Pancreas (tissue), 10 donors: ENCODE data around the gene MAJIN. TPM values are rescaled to one million over a fixed set of nuclear protein-coding genes. Genes with fewer than 3 reads are reported as not detected.

ENCODE experiments used
- ATAC-seq, 4 donors: fragments of 200-7000 bp; cut with Tn5 transposase; one replicate each; pipeline versions ENCODE4 v1.8.0 to v1.9.1; 2020; ENCODE audit warnings: mild to moderate bottlenecking in 4 of 4, moderate library complexity in 4 of 4
- DNase-seq, 6 donors: peaks; one replicate each; pipeline ENCODE4 v3.0.0-alpha.2; 2020
- FAIRE-seq: peaks from 2 replicates; lab custom pipeline; 2012; peaks lifted over from hg19 to GRCh38; lab: Jason Lieb, UNC
- H3K27ac ChIP-seq, 4 donors: fragments of 200-600 bp; sonication (generic); 1 replicate in 3 of 4; 2 replicates in 1 of 4; pipeline versions ENCODE4 v1.5.0 to v1.8.0; 2020
- H3K27me3 ChIP-seq, 4 donors: fragments of 200-600 bp; one replicate each; pipeline ENCODE4 v1.8.0; 2021
- H3K36me3 ChIP-seq, 3 donors: fragments of 200-600 bp; sonication (generic) in 1 of 3; one replicate each; pipeline versions ENCODE4 v1.5.0 to v1.8.0; 2020 to 2021
- H3K4me1 ChIP-seq, 3 donors: fragments of 200-600 bp; one replicate each; pipeline ENCODE4 v1.8.0; 2021
- H3K4me3 ChIP-seq, 4 donors: fragments of 200-600 bp; sonication (generic) in 2 of 4; one replicate each; pipeline versions ENCODE4 v1.5.0 to v1.8.0; 2020 to 2021
- H3K9me3 ChIP-seq, 4 donors: fragments of 200-600 bp; one replicate each; pipeline ENCODE4 v1.8.0; 2021
- WGBS, 2 donors: extraction: QIAGEN DNeasy Blood & Tissue Kit; methylation state at CpG; one replicate each; pipeline ENCODE4 v1.1.7; 2013; 5-methylcytosine and 5-hydroxymethylcytosine counted together
- intact Hi-C, 3 donors: fragments of 100-400 bp; cut with DNase I; formaldehyde crosslinking; loops; one replicate each; pipeline versions ENCODE4 v1.11.1 to v1.14.2; 2022
- polyA plus RNA-seq, 2 donors: library from polyadenylated mRNA; stranded (reverse); fragments of 200-250 nt; gene quantifications; one replicate each; pipeline ENCODE4 v1.2.3, GENCODE V29; 2013
- total RNA-seq, 6 donors: library from RNA; stranded (reverse); fragmentation: NEBNext Ultra II Directional in 4 of 6; extraction: Animal tissue kit (Norgen Biotek cat#: 25700) in 4 of 6; gene quantifications; one replicate each; pipeline versions ENCODE4 v1.2.1 to v1.2.4, GENCODE V29; 2021 to 2023
- TF ChIP-seq, protein P1 (sequence below), 4 donors: fragments of 200-600 bp; sonication (generic) in 3 of 4; IDR thresholded peaks; one replicate each; pipeline versions ENCODE4 v1.5.0 to v1.8.0; 2021; ENCODE audit warnings: antibody characterized with exemption in 4 of 4
- donor health status: healthy with polysubstance abuse.
- donor health status: DM: no; HTN: no; CAD: no; lungs with moderate emphysema.
- donor health status: DM: no; HTN: no; CAD: no.
- donor health status: control.
- donor health status: control.
- donor health status: Bipolar disorder and iron deficiency.
- donor health status: DM: yes; HTN: yes; CAD: no.
- donor health status: DM: no; HTN: no; CAD: no.
- donor health status: DM: no; HTN: no; CAD: no.
- donor health status: DM: yes; HTN: yes; CAD: no.

MAJIN gene
- total and polyA plus RNA-seq, 8 donors, result 0.14 to 0.47 (median 0.26) TPM; not detected in 3

DNA sequence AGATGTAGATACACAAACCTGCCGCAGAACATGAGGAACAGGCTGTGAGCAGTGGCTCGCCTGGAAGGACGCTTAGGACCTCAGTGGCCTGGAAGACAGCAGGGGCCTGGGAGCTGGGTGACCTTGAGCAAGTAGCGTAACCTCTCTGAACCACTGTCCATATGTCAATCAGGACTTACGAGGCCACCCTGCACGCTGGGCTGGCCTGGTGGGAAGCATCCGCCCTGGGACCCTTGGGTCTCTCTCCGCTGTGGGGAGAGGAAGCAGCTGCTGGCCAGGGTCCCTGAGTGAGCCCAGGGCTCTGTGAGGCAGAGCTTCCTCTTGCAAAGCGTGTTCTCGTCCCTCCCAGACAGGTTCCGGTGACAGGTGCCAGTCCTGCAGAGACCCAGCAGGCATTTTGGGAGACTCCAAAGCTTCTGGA, 79.5 kb downstream of the MAJIN start:
- peak in 3 of 4 donors; percentile 1 to 2 (median 2) for ATAC-seq
- no peak for FAIRE-seq
- intact Hi-C loops, result loop anchor here in 2 of 3 donors (5.0 to 10.0 kb wide), 3 partner anchors 40 to 108 kb away; no protein-coding TSS in a partner anchor
- Histone ChIP-seq H3K4me1 (peaks cover 9 to 30% (median 19%) of the 10 kb centered on the region in 3 donors), H3K27me3 (no peaks in the 10 kb centered on the region), H3K36me3 (peaks cover 0 to 11% (median 2%) of the 10 kb centered on the region in 3 donors), H3K4me3 (peak overlapping the region; percentile 30 to 52 (median 41)), H3K9me3 (no peaks in the 10 kb centered on the region), H3K27ac (peak overlapping the region; percentile 59 to 87 (median 76))
- DNase-seq, result peak in 1 of 6 donors; percentile 40
- WGBS, 2 donors, result 33 to 37% methylated on average over 11 of the region's 11 CpGs
- TF ChIP-seq, protein P1, sequence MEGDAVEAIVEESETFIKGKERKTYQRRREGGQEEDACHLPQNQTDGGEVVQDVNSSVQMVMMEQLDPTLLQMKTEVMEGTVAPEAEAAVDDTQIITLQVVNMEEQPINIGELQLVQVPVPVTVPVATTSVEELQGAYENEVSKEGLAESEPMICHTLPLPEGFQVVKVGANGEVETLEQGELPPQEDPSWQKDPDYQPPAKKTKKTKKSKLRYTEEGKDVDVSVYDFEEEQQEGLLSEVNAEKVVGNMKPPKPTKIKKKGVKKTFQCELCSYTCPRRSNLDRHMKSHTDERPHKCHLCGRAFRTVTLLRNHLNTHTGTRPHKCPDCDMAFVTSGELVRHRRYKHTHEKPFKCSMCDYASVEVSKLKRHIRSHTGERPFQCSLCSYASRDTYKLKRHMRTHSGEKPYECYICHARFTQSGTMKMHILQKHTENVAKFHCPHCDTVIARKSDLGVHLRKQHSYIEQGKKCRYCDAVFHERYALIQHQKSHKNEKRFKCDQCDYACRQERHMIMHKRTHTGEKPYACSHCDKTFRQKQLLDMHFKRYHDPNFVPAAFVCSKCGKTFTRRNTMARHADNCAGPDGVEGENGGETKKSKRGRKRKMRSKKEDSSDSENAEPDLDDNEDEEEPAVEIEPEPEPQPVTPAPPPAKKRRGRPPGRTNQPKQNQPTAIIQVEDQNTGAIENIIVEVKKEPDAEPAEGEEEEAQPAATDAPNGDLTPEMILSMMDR (IDR thresholded peaks at IDR 0.05), result no peak

GRCh38 chr11:64891880-64892279, 80.0 kb downstream of the MAJIN start:
- FAIRE-seq (no peak), DNase-seq (no peak), ATAC-seq (no peak)
- intact Hi-C loops, result loop anchor here in 2 of 3 donors (5.0 to 10.0 kb wide), 3 partner anchors 40 to 107 kb away; no protein-coding TSS in a partner anchor
- TF ChIP-seq, protein P1 (IDR thresholded peaks at IDR 0.05), result no peak
- H3K4me3 ChIP-seq, result peak overlapping the region in 3 of 4 donors; percentile 30 to 52 (median 49)
- 50 to 59% methylated on average over 5 of the region's 5 CpGs for WGBS, 2 donors
- no peaks in the 10 kb centered on the region for H3K27me3 ChIP-seq
- H3K27ac ChIP-seq, result peak overlapping the region in 3 of 4 donors; percentile 71 to 87 (median 81)
- H3K36me3 ChIP-seq, result peaks cover 0 to 9% (median 0%) of the 10 kb centered on the region in 3 donors
- H3K9me3 ChIP-seq, result no peaks in the 10 kb centered on the region
- peaks cover 9 to 30% (median 19%) of the 10 kb centered on the region in 3 donors for H3K4me1 ChIP-seq

- Histone ChIP-seq H3K4me1 (peaks cover 9 to 30% (median 19%) of the 10 kb centered on the region in 3 donors), H3K4me3 (peak overlapping the region in 2 of 4 donors; percentile 49 to 52), H3K27me3 (no peaks in the 10 kb centered on the region), H3K36me3 (peaks cover 0 to 4% (median 0%) of the 10 kb centered on the region in 3 donors), H3K9me3 (no peaks in the 10 kb centered on the region), H3K27ac (peak overlapping the region in 2 of 4 donors; percentile 33 to 48)
- intact Hi-C loops, result loop anchor here in 2 of 3 donors (5.0 to 10.0 kb wide), 3 partner anchors 39 to 107 kb away; no protein-coding TSS in a partner anchor
- FAIRE-seq (no peak), DNase-seq (no peak), ATAC-seq (peak in 2 of 4 donors; percentile 1 to 3)
- 34 to 36% methylated on average over 25 of the region's 25 CpGs for WGBS, 2 donors
- TF ChIP-seq, protein P1 (IDR thresholded peaks at IDR 0.05), result no peak
These were observed 80.6 kb downstream of the MAJIN start for GRCh38 chr11:64891215-64891848.

GRCh38 chr11:64890522-64890939, 81.4 kb downstream of the MAJIN start:
- 82 to 89% methylated on average over 7 of the region's 7 CpGs for WGBS, 2 donors
- intact Hi-C loops, result loop anchor here in 2 of 3 donors (5.0 to 10.0 kb wide), 3 partner anchors 38 to 106 kb away; no protein-coding TSS in a partner anchor
- FAIRE-seq (no peak), DNase-seq (no peak), ATAC-seq (no peak)
- H3K4me3 ChIP-seq, result no peak overlapping the region
- peaks cover 9 to 30% (median 19%) of the 10 kb centered on the region in 3 donors for H3K4me1 ChIP-seq
- H3K36me3 ChIP-seq, result no peaks in the 10 kb centered on the region
- H3K9me3 ChIP-seq, result no peaks in the 10 kb centered on the region
- TF ChIP-seq, protein P1 (IDR thresholded peaks at IDR 0.05), result no peak
- H3K27ac ChIP-seq, result no peak overlapping the region
- no peaks in the 10 kb centered on the region for H3K27me3 ChIP-seq
